Muscle of back (tissue), 13 donors: Measurements from ENCODE around the gene SHC1. TPM values are rescaled to one million over a fixed set of nuclear protein-coding genes. Genes with fewer than 3 reads are reported as not detected.

Source experiments
- DNase-seq, 3 donors: peaks; one replicate each; pipeline versions ENCODE4 v3.0.0 to v3.0.0-alpha.2; 2013
- long read RNA-seq, 9 donors: transcript quantifications; one replicate each; lab custom pipeline, GENCODE V29; 2026
- polyA plus RNA-seq, 10 donors: library from polyadenylated mRNA; unstranded; fragments of 120-200 nt; gene quantifications; one replicate each; pipeline ENCODE4 v1.2.1, GENCODE V29; 2013; ENCODE audit not compliant: insufficient read length in 10 of 10

The SHC1 gene, protein sequence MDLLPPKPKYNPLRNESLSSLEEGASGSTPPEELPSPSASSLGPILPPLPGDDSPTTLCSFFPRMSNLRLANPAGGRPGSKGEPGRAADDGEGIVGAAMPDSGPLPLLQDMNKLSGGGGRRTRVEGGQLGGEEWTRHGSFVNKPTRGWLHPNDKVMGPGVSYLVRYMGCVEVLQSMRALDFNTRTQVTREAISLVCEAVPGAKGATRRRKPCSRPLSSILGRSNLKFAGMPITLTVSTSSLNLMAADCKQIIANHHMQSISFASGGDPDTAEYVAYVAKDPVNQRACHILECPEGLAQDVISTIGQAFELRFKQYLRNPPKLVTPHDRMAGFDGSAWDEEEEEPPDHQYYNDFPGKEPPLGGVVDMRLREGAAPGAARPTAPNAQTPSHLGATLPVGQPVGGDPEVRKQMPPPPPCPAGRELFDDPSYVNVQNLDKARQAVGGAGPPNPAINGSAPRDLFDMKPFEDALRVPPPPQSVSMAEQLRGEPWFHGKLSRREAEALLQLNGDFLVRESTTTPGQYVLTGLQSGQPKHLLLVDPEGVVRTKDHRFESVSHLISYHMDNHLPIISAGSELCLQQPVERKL
- polyA plus RNA-seq, result 100 to 1,000 TPM in 1 of 10 donors, 10 to 100 TPM in 9; 76.6 to 116 (median 85.6) TPM
- long read RNA-seq, donor 1, partial matches to known transcripts, result 10 of 78 reads
- long read RNA-seq, donor 1, other reads (novel, unspliced or antisense), result 63 of 78 reads
- long read RNA-seq, donor 2, partial matches to known transcripts, result 0 of 3 reads
- long read RNA-seq, donor 2, other reads (novel, unspliced or antisense), result 0 of 3 reads
- long read RNA-seq, donor 3, result 0 reads
- long read RNA-seq, donor 4, partial matches to known transcripts, result 7 of 17 reads
- long read RNA-seq, donor 4, other reads (novel, unspliced or antisense), result 0 of 17 reads
- long read RNA-seq, donor 5, transcript SHC1-210 (12 exons, 3,481 nt), result major isoform, 6 of 16 reads
- long read RNA-seq, donor 5, partial matches to known transcripts, result 5 of 16 reads
- long read RNA-seq, donor 5, other reads (novel, unspliced or antisense), result 0 of 16 reads
- long read RNA-seq, donor 6, transcript SHC1-210 (12 exons, 3,481 nt), result major isoform, 7 of 36 reads
- long read RNA-seq, donor 6, partial matches to known transcripts, result 25 of 36 reads
- long read RNA-seq, donor 6, other reads (novel, unspliced or antisense), result 0 of 36 reads
- long read RNA-seq, donor 7, transcript SHC1-210 (12 exons, 3,481 nt), result major isoform, 5 of 85 reads
- long read RNA-seq, donor 7, partial matches to known transcripts, result 9 of 85 reads
- long read RNA-seq, donor 7, other reads (novel, unspliced or antisense), result 67 of 85 reads
- long read RNA-seq, donor 8, partial matches to known transcripts, result 0 of 76 reads
- long read RNA-seq, donor 8, other reads (novel, unspliced or antisense), result 68 of 76 reads
- long read RNA-seq, donor 9, partial matches to known transcripts, result 0 of 2 reads
- long read RNA-seq, donor 9, other reads (novel, unspliced or antisense), result 0 of 2 reads

DNA sequence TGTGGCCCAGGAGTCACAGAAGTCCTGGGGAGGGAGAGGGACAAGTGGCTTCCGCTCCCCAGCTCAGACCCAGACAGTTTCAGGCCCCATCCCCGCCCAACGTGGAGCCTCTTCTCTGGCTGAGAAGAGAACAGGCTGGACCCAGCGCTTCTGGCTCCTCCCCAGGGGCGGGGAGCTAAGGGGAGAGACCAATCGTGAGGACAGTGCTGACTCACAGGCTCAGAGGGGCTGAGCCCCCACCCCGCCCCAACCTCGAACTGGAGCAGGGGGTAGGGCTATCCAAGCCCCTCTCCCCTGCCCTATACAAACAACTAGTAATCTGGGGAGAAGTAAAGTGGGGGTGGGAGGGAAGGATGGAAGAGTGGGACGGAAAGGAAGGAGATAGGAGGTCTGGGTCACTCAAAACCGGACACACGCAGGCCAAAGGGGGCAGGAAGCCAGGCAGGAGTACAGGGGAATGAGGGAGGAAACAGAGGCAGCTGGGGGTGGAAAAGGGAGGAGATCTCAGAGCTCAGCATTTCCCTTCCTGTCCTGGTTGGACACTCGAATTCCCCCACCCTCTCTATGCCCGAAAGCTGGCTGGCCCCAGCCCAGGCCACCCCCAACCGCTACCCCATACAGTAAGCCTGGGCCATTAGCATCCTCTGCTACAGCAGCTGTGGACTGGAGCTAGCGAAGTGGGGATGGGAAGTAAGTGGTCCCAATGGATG, at the start of gene SHC1:
SHC1 (minus strand) TSS at position 117 of the 710 bp plus-strand sequence. CDS start 221 bp downstream, outside the sequence.
- peak; percentile 96 to 99 (median 97) for DNase-seq

DNA sequence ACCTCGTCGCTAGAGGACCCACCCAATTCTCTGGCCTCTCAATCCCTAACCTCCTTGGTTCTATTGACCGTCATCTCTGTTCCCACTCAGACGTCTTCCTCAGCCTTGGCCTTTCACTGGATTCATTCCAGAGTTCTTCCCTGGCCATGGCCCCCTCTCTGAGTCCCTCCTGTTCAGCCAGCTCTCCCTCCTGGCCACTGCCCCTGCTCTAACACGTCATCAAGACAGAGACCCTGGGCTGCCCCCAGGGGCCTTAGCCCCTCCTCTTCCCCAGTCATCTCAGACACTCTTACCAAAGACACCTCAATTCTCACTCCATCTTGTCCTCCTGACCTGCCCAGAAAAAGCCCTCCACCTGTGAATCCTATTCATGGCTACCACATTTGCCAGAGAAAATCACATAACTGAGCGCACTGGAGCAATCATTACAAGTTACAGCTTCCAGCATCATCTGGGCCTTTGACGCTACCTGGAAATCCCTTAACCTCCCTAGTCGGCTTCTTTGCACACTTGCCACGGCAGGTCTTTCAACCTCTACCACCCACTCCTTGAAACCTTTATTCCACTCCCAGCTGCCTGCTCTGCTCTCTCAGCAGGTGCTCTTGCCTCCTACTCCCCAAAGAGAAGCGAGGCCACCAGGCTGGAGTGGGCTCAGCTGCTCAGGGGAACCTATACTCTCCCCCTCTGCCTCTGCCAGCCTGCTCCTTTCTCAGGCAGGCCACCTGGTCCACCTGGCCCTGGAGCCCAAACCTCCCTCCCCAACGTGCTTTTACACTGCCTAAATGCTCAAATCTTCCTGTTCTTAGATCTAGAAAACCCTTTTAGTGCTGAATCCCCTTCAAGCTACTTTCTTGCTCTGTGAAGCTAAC, 49.1 kb upstream of the SHC1 start:
- no peak for DNase-seq

DNA sequence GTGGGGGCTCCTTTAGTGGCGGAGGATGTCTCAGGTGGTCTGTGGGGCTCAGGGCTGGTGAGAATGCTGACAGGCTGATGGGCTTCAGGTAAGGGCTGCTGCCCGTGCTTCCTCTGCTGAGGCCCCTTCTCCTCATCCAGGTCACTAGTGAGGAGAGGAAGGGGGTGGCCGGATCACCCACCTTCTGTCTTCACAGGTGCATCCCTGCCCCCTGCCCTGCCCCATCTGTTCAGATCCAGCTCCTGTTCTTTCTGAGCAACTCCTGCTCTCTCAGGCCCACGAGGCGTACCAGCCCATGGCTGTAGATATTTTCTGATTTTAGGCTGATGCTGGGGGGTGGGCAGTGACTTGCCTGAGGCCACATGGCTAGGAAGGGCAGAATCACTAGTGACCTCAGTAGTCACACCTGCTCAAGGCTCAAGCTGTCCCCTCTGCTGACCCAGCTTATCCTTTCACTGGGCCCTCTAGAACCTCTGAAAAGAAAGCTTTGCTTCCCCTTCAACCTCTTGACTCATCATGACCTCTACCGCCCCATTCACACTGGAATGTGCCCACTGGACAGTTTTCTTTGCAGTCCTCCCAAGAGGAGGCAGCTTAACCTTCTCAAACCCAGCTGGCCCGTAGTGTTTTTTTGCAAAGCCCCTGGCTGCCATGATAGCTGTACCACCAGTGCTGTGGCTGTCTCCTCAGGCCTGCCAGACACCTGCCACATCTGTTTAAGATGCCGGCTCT, 48.2 kb upstream of the SHC1 start:
- no peak for DNase-seq

- DNase-seq, result no peak
Observed at GRCh38 chr1:155017946-155018316, 47.4 kb upstream of the SHC1 start.

DNA sequence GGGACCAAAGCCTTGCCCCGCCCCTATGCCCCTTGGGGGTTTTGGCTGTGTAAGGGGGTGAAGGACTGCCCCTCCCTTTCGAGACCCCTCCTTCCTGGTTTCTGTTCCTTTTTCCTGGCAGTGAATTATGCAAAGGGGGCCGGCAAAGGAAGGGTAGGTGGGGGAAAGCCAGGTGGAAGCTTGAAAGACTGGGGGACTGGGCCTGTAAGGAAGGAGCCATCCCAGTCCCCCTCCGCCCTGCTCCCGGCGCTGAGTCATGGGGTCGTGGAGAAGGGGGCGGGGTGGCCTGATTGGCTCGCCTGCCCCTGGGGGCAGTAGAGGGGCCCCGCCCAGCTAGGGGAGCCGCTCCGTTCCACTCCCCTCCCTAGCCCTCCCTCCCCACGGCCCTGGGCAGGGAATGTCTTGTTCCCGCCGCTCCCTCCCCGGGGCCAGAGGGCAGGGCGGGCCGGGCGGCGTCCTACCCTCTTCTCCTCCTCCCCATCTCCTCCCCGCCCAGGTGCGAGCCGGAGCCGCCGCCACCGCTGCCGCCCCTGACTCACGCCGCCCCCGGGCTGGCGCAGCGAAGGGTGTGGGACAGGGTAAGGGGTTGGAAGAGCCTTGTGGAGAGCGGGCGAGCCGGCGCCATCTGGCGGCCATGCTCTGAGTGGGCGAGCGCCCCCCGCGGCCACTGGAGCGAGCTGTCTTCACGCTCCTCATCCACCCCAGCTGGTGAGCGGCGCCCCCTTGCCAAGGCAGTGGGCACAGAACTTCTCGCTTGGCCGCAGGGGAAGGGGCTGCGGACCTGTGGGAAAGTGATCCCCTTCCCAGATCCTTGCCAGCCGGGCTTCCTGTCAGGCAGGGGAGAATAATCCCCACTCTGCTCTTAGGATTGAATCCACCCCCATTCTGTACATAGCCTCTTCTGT, 46.7 kb upstream of the SHC1 start:
- peak; percentile 85 to 96 (median 89) for DNase-seq

- no peak for DNase-seq
Observed at GRCh38 chr1:155016231-155016831, 45.8 kb upstream of the SHC1 start.

DNA sequence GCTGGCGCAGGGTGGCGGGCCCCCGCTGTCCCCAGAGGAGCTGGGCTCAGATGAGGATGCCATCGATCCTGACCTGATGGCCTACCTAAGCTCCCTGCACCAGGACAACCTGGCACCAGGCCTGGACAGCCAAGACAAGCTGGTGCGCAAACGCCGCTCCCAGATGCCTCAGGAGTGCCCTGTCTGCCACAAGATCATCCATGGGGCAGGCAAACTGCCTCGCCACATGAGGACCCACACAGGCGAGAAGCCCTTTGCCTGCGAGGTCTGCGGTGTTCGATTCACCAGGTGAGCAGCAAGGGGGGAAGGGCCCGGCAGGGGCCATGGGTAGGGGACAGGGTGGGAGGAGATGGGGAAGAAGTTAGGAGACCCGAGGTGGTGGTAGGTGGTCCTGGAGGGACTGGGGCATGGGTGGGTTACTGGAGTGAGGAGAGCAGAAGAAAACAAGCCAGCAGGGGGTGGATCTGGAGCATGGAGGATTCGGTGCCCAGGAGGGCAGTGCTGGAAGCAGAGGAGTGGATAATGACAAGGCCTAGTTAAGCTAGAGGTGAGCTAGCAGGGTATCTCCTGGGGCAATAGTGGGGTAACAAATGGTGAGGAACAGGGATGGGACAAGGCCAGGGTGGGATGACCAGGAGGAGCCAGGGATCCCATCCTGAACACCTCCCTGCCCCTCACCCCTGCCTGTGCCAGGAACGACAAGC, 45.1 kb upstream of the SHC1 start:
- DNase-seq, result no peak

- no peak for DNase-seq
Observed at GRCh38 chr1:155014709-155015508, 44.4 kb upstream of the SHC1 start.

GRCh38 chr1:155013632-155014031, 43.1 kb upstream of the SHC1 start:
- no peak for DNase-seq

GRCh38 chr1:155012776-155013602, 42.4 kb upstream of the SHC1 start:
- no peak for DNase-seq

- DNase-seq, result no peak
Observed at GRCh38 chr1:155012026-155012546, 41.5 kb upstream of the SHC1 start.

DNA sequence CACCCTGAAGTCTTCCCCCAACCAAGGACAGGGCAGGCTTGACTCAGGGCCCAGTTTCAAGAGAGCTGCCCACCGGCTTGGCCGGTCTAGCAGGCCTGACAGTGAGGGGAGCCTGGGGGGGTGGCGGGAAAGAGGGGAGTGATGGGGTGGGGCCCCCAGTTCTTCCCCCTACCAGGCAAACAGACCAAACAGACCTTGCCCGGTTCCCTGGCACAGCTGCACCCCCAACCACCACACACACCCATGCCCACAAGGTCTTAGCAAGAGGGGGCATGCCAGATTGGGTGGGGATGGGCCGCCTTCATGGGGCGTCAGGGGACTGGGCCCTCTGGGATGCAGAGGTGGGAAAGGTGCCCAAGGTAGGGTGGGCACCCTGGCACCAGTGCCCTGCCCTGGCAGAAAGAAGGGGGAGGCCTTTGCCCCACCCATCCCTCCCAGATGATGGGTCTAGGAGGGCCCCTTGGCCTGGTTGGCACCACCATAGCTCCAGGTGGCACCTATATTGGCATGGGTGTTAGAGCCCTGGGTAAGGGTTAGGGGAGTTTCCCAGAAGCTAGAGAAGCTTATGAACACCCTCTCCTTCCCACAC, 41.0 kb upstream of the SHC1 start:
- DNase-seq, result no peak

DNA sequence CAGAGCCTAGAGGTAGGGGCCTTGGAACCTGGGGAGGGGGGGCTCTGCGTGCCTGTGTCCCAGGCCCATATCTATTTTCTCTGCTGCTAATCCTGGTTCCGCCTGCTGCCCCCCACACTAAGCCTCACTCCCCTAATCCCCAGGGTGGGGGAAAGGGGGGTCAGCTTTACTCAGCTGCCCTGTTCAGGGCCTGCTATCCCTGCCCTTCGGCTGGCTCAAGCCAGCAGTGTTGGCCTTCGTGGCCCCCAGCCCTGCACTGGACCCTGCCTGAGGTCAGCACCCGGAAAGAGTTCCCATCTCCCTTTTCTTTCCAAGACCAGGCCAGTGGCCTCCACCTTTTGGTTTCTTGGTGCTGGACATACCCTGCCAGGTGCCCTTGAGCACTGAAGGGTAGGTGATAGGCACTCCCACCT, 40.5 kb upstream of the SHC1 start:
- no peak for DNase-seq

DNA sequence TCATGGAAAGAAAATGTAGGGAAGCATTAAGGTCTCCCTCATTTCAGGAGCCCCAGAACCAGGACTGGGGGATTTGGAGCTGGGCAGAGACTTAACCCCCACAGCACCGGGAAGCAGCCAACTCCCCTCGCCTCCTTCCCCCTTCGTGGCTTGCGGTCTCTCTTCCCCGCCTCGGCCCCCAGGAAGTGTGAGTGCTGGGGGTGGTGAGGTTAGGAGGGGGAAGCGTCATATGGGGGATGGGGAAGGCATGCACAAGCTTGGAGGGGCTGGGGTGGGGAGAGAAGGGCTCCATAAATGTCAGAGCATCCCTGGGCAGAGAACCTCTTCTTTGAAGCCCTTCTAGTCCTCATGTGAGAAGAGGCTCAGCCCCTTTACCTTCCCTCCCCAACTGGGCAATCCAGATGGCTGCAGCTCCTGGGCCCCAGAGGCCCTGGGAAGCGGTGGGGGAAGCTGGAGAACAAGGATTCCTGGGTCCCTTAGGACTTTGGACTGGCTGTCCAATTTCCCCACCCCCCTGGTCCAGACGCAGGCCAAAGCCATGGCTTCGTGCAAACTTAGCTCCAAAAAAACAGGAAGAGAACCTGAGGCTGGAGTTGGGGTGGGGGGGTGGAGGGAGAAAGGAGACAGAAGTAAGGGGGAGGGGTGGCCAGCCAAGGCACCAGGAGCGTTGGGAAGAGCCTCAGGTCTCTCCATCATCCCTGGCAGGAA, 39.8 kb upstream of the SHC1 start:
- no peak for DNase-seq
